Mesothelial cell of epicardium (in vitro differentiated cells): ENCODE data around the gene SLC22A15. TPM values are rescaled to one million over a fixed set of nuclear protein-coding genes. Genes with fewer than 3 reads are reported as not detected.

Experiments used
- DNase-seq, 2 experiments: peaks; one replicate each; pipeline ENCODE4 v3.0.0; 2021; ENCODE audit warnings: low spot score in 2 of 2; ENCODE audit not compliant: unreplicated experiment in 2 of 2
- H3K27ac Mint-ChIP-seq: 2 replicates; pipeline ENCODE4 v1.8.0; 2021; ENCODE audit warnings: mixed read lengths
- H3K27me3 Mint-ChIP-seq: 2 replicates; pipeline ENCODE4 v1.8.0; 2021; ENCODE audit warnings: low read depth, mixed read lengths
- H3K36me3 Mint-ChIP-seq: 2 replicates; pipeline ENCODE4 v1.8.0; 2021; ENCODE audit warnings: mixed read lengths
- H3K4me1 Mint-ChIP-seq: 2 replicates; pipeline ENCODE4 v1.8.0; 2021; ENCODE audit warnings: mixed read lengths
- H3K4me3 Mint-ChIP-seq: 2 replicates; pipeline ENCODE4 v1.8.0; 2021; ENCODE audit warnings: mild to moderate bottlenecking, moderate library complexity, mixed read lengths
- H3K9me3 Mint-ChIP-seq: 2 replicates; pipeline ENCODE4 v1.8.0; 2021; ENCODE audit warnings: mixed read lengths
- CTCF ChIP-seq: fragments of 200-600 bp; sonication (generic); IDR thresholded peaks from one replicate; pipeline ENCODE4 v1.5.0; 2021; ENCODE audit warnings: antibody characterized with exemption; ENCODE audit not compliant: unreplicated experiment
- total RNA-seq: library from RNA; stranded (reverse); gene quantifications from 3 replicates; pipeline ENCODE4 v1.2.1, GENCODE V29; 2021

Gene SLC22A15
- total RNA-seq, 1 donor from 2014 or later = 10.1 TPM

DNA sequence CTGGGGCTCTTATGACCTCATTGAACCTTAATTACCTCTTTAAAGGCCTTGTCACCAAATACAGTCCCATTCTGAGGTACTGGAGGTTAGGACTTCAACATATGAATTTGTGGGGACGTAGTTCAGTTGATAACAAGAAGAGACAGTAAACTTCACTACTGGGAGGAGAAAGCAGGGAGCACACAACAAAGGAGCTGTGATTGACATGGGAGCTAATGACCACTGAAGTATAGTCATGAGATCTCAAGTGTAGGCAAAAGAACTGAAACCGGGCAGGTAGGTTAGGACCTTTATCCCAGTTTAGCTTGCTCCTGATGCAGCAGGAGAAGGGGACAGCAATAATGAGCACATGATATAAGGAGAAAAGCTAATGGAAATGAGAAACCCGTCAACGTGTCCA, 123.1 kb downstream of the SLC22A15 start:
- Mint-ChIP-seq H3K27me3 (no peaks in the 10 kb centered on the region), H3K27ac (no peak overlapping the region), H3K4me1 (no peaks in the 10 kb centered on the region), H3K4me3 (no peak overlapping the region), H3K9me3 (peaks cover 9% of the 10 kb centered on the region), H3K36me3 (peaks cover 4% of the 10 kb centered on the region)
- no peak for DNase-seq
- no peak for TF ChIP-seq CTCF

DNA sequence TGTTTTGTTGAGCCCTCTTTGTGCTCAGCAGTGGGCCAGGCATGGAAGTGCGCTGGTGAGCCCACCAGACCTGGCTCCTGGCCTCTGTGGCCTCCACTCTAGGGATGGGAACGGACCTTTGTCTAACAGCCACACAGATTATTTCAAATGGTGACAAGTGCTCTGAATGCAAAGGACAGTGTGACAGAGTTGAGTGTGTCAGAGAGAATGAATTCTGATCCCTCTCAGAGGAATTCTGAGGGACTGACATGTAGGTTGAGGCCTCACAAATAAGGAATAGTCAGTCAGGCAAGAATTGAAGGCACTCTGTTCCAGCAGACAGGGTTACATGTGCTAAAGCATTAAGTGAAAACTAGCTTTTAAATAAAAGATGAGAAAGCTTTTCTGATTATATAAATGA, 123.6 kb downstream of the SLC22A15 start:
- TF ChIP-seq CTCF = no peak
- Mint-ChIP-seq H3K36me3 (peaks cover 4% of the 10 kb centered on the region), H3K27me3 (no peaks in the 10 kb centered on the region), H3K4me3 (no peak overlapping the region), H3K27ac (no peak overlapping the region), H3K9me3 (peaks cover 6% of the 10 kb centered on the region), H3K4me1 (no peaks in the 10 kb centered on the region)
- DNase-seq = no peak

- no peaks in the 10 kb centered on the region for H3K9me3 Mint-ChIP-seq
- H3K4me1 Mint-ChIP-seq = peaks cover 4% of the 10 kb centered on the region
- H3K27ac Mint-ChIP-seq = no peak overlapping the region
- no peak for TF ChIP-seq CTCF
- H3K36me3 Mint-ChIP-seq = no peaks in the 10 kb centered on the region
- H3K4me3 Mint-ChIP-seq = no peak overlapping the region
- no peaks in the 10 kb centered on the region for H3K27me3 Mint-ChIP-seq
- no peak for DNase-seq
Measured at GRCh38 chr1:116104667-116105066, 128.4 kb downstream of the SLC22A15 start.

DNA sequence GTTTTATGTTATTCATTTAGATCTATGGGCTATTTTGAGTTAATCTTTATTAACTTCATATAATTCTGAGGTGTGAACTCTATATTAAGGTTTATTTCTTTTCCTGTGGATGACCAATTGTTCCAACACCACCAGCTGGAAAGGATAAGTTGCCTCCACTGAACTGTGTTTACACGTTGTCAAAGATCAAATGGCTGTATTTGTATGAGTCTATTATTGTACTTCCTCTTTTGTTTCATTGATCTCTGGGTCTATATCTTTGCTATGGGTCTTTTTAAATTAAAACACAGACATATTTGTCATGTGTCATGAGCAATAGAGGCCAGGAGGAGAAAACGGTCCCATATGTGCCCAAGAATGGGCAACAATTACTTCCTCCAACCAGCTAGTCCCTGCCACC, 129.7 kb downstream of the SLC22A15 start:
- DNase-seq = no peak
- Mint-ChIP-seq H3K4me1 (peaks cover 11% of the 10 kb centered on the region), H3K27me3 (no peaks in the 10 kb centered on the region), H3K27ac (no peak overlapping the region), H3K4me3 (no peak overlapping the region), H3K36me3 (no peaks in the 10 kb centered on the region), H3K9me3 (no peaks in the 10 kb centered on the region)
- no peak for TF ChIP-seq CTCF

DNA sequence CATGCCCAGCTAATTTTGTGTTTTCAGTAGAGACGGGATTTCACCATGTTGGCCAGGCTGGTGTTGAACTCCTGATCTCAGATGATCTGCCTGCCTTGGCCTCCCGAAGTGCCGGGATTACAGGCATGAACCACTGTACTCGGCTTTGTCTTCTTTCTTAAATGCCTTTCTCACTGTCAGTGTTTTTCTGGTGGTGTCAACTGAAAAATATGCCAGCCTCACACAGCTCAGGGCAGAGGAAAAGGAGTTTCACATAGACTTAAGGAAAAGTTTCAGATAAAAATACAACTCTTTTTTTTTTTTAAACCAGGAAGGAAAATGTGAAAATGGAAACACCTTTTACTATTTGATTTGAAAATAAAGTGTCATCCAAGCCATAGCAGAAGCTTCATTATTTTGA, 130.3 kb downstream of the SLC22A15 start:
- TF ChIP-seq CTCF = no peak
- Mint-ChIP-seq H3K36me3 (no peaks in the 10 kb centered on the region), H3K4me3 (no peak overlapping the region), H3K27ac (no peak overlapping the region), H3K9me3 (no peaks in the 10 kb centered on the region), H3K27me3 (no peaks in the 10 kb centered on the region), H3K4me1 (peaks cover 15% of the 10 kb centered on the region)
- no peak for DNase-seq

DNA sequence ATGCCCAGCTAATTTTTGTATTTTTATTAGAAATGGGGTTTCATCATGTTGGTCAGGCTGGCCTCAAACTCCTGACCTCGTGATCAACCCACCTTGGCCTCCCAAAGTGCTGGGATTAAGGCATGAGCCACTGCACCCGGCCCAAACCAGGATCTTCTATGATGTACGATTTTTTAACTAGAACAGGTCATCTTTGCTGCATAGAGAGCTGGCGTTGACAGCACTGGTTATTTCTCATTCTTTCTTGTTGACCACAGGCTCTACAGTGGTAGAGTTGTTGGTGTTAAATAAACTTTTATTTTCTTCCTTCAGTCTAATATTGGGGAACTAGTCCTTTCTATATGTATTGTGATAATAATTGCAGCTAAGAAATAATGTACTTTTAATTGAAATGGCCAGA, 131.1 kb downstream of the SLC22A15 start:
- Mint-ChIP-seq H3K36me3 (no peaks in the 10 kb centered on the region), H3K4me3 (no peak overlapping the region), H3K27ac (no peak overlapping the region), H3K27me3 (no peaks in the 10 kb centered on the region), H3K9me3 (no peaks in the 10 kb centered on the region), H3K4me1 (peaks cover 20% of the 10 kb centered on the region)
- DNase-seq = no peak
- no peak for TF ChIP-seq CTCF
